Activated CD4-positive, alpha-beta T cell treated with anti-CD3 and anti-CD28 coated beads, Interleukin-2, amount 50 U/mL, for 16 hours (primary cell): ENCODE measurements around the gene MYO1A.
A peak's percentile ranks its signal among the peaks of the same experiment; 100 is the strongest.
"Not testable (repeated sequence)": the region's sequence is repeated elsewhere in the genome, so short reads cannot be mapped to it uniquely, and the experiment has no call there.

Experiments used
- DNase-seq: peaks from one replicate; pipeline ENCODE4 v3.0.0-alpha.2; 2020

Gene MYO1A

DNA sequence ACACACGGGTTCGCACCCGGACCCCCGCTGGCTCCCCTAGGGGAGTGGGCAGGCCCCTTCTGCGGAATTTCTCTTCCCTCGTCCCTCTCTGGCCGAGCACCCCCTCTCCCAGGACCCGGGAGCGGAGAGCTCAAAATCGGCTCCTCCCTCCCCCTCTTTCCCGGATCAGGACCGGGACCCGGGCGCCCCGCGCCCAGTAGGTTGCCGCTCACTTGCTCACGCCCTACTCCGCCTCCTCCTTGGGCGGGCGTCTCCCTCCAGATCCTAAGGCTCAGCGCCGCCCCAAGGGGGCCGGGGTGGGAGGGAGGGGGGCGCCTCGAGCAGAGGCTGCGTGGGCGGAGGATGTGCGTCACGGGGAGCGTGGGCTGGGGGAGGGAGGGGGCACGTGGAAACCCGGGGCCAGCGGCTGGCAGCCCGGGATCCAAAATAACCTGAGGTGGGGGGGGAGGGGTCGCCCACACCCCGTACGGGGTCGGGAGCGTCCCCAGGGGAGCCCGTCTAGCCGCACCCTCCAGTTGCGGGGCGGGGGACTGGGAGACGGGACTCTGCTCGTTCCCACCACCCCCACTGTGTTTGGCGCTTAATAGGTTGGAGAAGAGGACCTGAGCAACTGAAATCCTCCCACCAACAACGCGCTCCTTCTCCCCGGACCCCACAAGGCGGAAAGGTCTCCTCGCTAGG lies 37.2 kb upstream of the MYO1A start:
- peak; percentile 90 for DNase-seq

GRCh38 chr12:57086493-57087009 lies 36.6 kb upstream of the MYO1A start:
- DNase-seq: peak; percentile 54

DNA sequence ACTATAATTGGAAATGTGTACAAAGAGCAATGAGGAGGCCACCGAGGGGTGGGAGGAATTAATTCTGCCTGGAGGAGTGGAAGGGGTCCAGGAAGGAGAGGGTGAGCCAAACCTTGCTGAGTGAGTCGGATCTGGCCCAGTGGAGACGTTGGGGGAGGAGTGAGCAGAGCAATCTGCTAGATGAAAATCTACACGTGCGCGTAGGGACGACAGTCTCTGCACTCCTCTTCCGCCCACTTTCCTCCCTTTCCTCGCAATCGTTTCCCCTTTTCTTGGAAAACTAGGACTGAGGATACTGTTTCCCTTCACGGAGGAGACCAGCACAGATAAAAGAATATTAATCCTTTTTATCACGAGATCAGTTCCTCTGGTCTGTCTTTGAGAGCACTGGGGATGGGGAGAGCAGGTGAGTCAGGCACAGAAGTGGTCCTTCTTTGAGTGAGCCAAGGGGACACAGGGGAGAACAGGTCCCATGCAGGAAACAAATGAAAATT lies 36.1 kb upstream of the MYO1A start:
- DNase-seq: peak; percentile 59

DNA sequence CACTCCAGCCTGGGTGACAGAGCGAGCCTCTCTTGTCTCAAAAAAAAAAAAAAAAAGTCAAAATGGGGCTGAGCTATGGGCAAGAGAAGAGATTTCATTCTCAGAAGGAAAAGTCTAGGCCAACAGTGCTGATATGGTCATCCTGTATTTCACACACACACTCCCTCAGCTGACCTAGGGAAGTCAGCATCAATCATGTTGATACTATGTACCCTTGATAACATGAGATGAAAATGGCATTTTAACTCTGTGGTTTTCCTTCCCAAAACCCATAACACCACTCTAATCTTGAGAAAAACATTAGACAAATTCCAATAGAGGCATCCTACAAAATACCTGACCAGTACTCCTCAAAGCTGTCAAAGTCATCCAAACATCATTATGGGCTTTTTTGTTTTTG lies 30.9 kb upstream of the MYO1A start:
- no peak for DNase-seq

GRCh38 chr12:57079821-57080220 lies 29.9 kb upstream of the MYO1A start:
- no peak for DNase-seq

- DNase-seq: peak; percentile 100
These were observed 28.8 kb upstream of the MYO1A start, which contains the start of gene NEMP1 for GRCh38 chr12:57078519-57079404. NEMP1 (minus strand) TSS chr12:57078791; CDS start chr12:57078745, 46 bp downstream.

DNA sequence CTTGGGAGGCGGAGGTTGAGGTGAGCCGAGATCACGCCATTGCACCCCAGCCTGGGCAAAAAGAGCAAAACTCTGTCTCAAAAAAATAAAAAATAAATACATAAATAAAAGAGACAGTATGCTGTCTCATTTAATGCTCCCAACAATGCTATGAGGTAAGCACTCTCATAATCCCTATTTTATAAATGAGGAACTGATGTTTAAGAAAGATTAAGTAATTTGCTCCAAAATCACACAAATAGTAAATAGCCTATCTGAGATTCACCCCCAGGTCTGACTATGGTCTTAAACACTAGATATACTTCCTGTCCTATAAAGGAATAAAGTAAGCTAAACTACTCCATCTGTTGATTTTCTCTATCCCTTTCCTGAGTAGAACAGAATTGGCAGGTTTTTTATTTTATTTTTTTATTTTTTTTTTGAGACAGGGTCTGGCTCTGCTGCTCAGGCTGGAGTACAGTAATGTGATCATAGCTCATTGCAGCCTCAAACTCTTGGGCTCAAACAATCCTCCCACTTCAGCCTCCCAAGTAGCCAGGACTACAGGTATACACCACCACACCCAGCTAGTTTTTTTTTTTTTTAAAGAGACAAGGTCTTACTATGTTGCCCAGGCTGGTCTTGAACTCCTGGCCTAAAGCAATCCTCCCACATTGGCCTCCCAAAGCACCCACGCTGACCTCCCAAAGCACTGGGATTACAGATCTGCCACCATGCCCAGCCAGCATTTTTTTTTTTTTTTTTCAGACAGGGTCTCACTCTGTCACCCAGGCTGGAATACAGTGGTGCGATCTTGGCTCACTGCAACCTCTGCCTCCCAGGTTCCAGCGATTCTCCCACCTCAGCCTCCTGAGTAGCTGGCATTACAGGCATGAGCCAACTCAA lies 23.9 kb upstream of the MYO1A start:
- not testable (repeated sequence) for DNase-seq

GRCh38 chr12:57072661-57073060 lies 22.7 kb upstream of the MYO1A start:
- DNase-seq: no peak

- peak; percentile 77 for DNase-seq
These were observed 19.6 kb upstream of the MYO1A start for GRCh38 chr12:57069523-57069922.

DNA sequence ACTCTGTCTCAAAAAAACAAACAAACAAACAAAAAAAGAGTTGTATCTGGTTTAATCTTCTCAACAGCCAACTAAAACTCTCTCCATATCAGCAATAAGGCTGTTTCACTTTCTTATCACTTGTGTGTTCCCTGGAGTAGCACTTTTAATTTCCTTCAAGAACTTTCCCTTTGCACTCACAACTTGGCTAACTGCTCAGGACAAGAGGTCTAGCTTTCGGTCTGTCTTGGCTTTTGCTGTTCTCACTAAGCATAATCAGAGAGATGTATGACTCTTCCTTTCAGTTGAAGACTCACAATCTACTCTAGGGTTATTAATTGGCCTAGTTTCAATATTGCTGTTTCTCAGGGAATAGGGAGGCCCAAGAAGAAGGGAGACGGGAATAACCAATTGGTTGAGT lies 16.3 kb upstream of the MYO1A start:
- DNase-seq: peak; percentile 29

DNA sequence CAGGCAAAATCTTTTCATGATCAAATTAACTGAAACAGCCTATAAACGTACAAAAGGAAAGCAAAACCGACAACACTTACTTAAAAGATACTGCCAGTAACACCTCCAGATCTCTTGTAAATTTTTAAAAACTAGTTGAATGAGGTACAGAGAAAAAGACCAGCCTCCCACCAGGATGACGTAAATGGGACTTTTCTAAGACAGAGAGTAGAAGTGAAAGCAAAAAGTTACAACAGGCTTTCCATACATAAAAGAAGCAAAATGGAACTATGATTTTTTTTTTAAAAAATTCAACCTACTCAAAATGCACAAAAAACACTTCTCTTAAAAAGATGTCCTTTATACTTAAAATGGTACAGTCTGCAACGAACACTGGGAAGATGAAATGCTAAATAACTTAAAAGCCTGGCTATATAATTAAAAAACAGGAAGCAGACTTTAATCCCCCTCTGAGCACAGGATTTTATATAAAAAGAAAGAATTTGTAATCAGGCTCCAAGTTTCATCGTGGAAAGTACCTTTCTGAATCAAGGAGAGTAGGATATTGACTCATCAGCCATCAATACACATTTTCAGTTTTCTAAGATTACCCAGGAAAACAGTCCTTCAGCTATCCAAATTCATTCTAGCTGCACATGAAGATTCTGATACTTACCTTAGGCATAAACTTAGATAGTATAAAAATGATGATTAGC lies 14.2 kb upstream of the MYO1A start:
- DNase-seq: peak; percentile 72

DNA sequence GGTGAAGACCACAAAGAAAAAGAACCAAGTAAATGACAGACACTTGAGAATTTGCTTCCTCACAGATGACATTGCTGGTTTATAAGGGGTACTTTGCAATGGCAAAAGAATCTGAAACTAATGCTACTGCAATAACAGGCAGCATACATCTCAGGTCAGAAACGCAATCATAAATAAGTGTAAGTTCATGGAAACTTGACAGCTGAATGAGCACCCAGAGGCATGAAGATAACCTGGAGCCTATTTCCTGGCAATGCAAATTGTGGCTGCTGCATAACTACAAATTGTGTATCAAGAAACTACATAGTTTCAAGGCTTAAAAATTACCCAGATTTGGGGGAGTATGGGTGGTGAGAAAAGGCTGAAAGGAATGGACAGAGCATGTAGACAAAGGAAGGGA lies 8.5 kb upstream of the MYO1A start:
- no peak for DNase-seq

GRCh38 chr12:57057067-57057751 lies 7.3 kb upstream of the MYO1A start:
- DNase-seq: no peak

- no peak for DNase-seq
These were observed 5.9 kb upstream of the MYO1A start for GRCh38 chr12:57055824-57056223.

DNA sequence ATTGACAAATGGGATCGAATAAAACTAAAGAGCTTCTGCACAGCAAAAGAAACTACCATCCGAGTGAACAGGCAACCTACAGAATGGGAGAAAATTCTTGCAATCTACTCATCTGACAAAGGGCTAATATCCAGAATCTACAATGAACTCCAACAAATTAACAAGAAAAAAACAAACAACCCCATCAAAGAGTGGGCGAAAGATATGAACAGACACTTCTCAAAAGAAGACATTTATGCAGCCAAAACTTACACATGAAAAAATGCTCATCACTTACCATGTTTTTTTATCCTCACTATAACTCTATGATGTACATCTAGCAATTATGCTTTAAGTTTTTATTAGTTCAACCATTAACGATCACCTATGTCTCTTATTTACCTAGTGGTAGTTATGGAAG lies 4.0 kb upstream of the MYO1A start:
- DNase-seq: not testable (repeated sequence)

DNA sequence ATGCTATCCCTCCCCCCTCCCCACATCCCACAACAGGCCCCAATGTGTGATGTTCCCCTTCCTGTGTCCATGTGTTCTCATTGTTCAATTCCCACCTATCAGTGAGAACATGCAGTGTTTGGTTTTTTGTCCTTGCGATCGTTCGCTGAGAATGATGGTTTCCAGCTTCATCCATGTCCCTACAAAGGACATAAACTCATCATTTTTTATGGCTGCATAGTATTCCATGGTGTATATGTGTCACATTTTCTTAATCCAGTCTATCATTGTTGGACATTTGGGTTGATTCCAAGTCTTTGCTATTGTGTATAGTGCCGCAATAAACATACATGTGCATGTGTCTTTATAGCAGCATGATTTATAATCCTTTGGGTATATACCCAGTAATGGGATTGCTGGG lies 3.2 kb upstream of the MYO1A start:
- DNase-seq: not testable (repeated sequence)

DNA sequence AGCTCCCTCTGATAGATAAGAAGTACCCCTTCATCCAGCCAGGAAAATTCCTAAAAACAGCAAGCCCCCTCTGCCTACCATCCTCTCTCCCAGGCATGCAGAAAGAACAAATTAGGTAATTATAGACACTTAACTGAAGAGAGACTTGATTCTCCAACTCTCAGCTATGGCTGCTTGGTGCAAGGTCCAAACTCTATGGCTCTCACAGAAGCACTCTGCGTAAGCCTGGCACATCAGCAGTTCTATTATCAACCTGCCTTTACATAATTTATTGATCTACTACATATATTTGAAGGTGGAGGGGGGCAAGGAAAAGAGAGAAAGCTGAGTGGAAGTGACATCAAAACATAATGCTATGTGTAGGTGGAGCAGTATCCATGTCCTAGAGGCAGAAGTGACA lies 1.1 kb upstream of the MYO1A start:
- no peak for DNase-seq

DNA sequence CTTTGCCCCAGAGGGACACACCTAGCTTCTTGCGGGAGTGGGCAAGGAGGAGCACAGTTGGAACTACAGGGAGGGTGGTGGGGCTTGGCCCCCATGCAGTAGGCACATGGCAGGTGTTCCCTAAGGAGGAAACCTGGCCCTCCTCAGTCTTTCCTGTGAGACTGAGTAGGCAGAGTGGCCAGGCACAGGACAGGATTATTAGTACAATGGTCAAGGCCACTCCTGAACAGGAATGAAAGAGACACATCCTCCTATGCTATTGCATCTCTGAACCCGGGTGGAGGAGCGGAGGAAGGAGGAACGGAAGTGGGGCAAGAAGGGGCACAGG lies 846 bp downstream of the MYO1A start:
- DNase-seq: no peak

DNA sequence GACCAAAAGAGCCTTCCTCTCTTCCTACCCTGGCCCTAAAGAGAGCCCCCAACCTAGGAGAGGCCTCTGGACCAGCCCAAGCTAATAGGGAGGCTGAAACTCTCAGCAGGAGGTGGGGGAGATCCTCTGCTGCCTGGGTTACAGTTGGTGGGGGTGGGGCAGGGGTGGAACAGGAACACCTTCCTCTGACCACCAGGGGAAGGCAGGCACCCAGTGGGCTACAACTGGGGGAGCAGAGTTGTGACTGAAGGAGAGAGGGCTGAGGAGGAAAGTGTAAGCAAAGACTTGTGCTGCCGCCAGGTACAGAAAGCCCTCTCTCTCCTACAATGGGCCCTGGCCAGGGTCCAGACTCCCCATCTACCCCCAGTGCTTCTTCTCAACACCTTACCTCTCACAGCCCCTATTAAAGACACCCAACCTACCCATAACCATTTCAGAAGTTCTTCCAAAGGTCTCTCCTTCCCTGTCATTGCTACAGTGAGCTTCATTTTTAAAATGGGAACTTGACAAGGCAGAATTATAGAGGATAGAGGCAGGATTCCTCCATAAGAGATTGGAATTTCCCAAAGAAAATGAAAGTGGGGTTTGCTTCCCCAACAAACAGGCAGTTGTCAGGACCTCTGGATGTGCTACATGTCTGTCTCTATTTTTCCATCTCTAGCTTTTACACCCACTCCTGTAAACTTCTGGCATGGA lies 1.4 kb downstream of the MYO1A start:
- no peak for DNase-seq

DNA sequence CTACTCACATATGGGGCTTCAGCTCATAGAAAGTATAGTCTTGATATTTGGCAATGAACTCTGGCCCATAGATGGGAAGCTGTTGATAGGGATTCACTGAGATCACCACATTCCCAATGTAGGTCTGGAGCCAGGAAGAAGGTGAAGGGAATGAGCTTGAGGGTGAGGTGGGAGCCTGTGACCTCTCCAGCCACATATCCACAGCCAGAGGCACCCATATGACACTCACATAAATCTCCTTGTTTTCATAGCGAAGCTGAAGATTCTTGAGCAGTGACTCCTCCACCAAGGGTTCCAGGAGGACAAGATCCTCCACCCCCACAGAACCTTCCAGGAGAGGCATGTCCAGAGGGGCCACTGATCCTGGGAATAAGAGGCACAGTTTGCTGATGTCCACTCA lies 1.9 kb downstream of the MYO1A start:
- no peak for DNase-seq
